GM19240 (cell line): ENCODE data around the gene GRB14.
"Not testable (repeated sequence)": the region's sequence is repeated elsewhere in the genome, so short reads cannot be mapped to it uniquely, and the experiment has no call there.

Experiments
- DNase-seq: peaks from one replicate; pipeline ENCODE4 v3.0.0; 2011; ENCODE audit warnings: low spot score; ENCODE audit not compliant: insufficient read length

GRB14 gene

GRCh38 chr2:164495491-164496223 lies 125.6 kb downstream of the GRB14 start:
- no peak for DNase-seq

- no peak for DNase-seq
Observed at GRCh38 chr2:164485541-164485940, 135.7 kb downstream of the GRB14 start.

- no peak for DNase-seq
Observed at GRCh38 chr2:164479460-164479859, 141.8 kb downstream of the GRB14 start.

GRCh38 chr2:164478205-164478604 lies 143.1 kb downstream of the GRB14 start:
- DNase-seq = no peak

- DNase-seq = no peak
Observed at GRCh38 chr2:164474873-164475272, 146.4 kb downstream of the GRB14 start.

- DNase-seq = no peak
Observed at GRCh38 chr2:164473021-164473420, 148.3 kb downstream of the GRB14 start.

- not testable (repeated sequence) for DNase-seq
Observed at GRCh38 chr2:164465047-164465446, 156.2 kb downstream of the GRB14 start.

- DNase-seq = no peak
Observed at GRCh38 chr2:164464376-164464775, 156.9 kb downstream of the GRB14 start.

- DNase-seq = no peak
Observed at GRCh38 chr2:164458792-164459191, 162.5 kb downstream of the GRB14 start.

GRCh38 chr2:164457271-164457670 lies 164.0 kb downstream of the GRB14 start:
- DNase-seq = no peak

- no peak for DNase-seq
Observed at GRCh38 chr2:164456619-164457018, 164.7 kb downstream of the GRB14 start.

- DNase-seq = no peak
Observed at GRCh38 chr2:164453656-164454305, 167.5 kb downstream of the GRB14 start.

- DNase-seq = no peak
Observed at GRCh38 chr2:164450278-164450677, 171.0 kb downstream of the GRB14 start.

- DNase-seq = no peak
Observed at GRCh38 chr2:164449706-164450105, 171.6 kb downstream of the GRB14 start.

GRCh38 chr2:164447660-164448059 lies 173.6 kb downstream of the GRB14 start:
- DNase-seq = no peak
